Sciatic nerve (tissue), 2 donors: Measurements from ENCODE around the gene CD72. TPM values are rescaled to one million over a fixed set of nuclear protein-coding genes. Genes with fewer than 3 reads are reported as not detected.

Source experiments
- ATAC-seq: fragments of 200-7000 bp; cut with Tn5 transposase; one replicate; pipeline ENCODE4 v1.9.1; 2020; ENCODE audit warnings: mild to moderate bottlenecking, moderate library complexity
- DNase-seq: peaks from one replicate; pipeline ENCODE4 v3.0.0-alpha.2; 2020; ENCODE audit warnings: low spot score
- intact Hi-C: fragments of 100-400 bp; cut with DNase I; formaldehyde crosslinking; loops from one replicate; pipeline ENCODE4 v1.14.2; 2022
- total RNA-seq: library from RNA; stranded (reverse); fragmentation: NEBNext Ultra II Directional; extraction: Animal tissue kit (Norgen Biotek cat#: 25700); gene quantifications from one replicate; pipeline ENCODE4 v1.2.1, GENCODE V29; 2021
- donor health status: DM: no; HTN: no; CAD: no.
- donor health status: DM: no; HTN: no; CAD: no.

The CD72 gene, protein sequence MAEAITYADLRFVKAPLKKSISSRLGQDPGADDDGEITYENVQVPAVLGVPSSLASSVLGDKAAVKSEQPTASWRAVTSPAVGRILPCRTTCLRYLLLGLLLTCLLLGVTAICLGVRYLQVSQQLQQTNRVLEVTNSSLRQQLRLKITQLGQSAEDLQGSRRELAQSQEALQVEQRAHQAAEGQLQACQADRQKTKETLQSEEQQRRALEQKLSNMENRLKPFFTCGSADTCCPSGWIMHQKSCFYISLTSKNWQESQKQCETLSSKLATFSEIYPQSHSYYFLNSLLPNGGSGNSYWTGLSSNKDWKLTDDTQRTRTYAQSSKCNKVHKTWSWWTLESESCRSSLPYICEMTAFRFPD
- total RNA-seq = 5.5 TPM

DNA sequence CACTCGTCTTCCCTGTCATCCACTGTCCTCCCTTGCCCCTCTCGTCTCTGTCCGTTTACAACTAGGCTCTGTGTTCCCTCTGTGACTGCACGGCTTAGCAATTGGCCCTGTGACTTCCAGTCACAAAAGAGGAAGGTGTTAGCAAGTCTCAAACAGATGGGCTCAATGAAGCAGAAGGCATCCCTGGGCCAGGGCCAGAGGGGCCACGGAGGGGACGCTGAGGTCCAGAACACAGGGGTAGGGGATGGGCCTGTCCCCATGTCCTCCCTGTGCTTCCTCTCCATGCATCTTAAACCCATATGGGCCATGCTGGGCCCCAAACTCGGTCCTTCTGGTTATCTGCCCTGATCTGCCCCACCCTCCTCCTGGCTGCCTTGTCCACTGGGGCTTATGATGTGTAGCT, at the start of gene CD72:
CD72 (minus strand) TSS at position 89 of the 403 bp plus-strand sequence. CDS start 110 bp downstream, outside the sequence.
- intact Hi-C loops = no loop called here
- ATAC-seq (peak; percentile 57), DNase-seq (no peak)

- intact Hi-C loops = no loop called here
- no peak for DNase-seq
- ATAC-seq = no peak
These were observed 49.7 kb upstream of the CD72 start for GRCh38 chr9:35667939-35668338.

- ATAC-seq = no peak
- intact Hi-C loops = no loop called here
These were observed 48.3 kb upstream of the CD72 start for GRCh38 chr9:35666549-35666948.

GRCh38 chr9:35666045-35666444, 47.8 kb upstream of the CD72 start:
- intact Hi-C loops = no loop called here
- no peak for DNase-seq
- no peak for ATAC-seq

More at GRCh38 chr9:35666549-35666948, 48.3 kb upstream of the CD72 start:
- no peak for DNase-seq

GRCh38 chr9:35665471-35665818, 47.2 kb upstream of the CD72 start:
- no peak for DNase-seq
- ATAC-seq = no peak
- intact Hi-C loops = no loop called here

GRCh38 chr9:35664531-35665470, 46.6 kb upstream of the CD72 start, which contains the start of gene ARHGEF39:
TSS of gene ARHGEF39 (minus strand) at chr9:35665195. CDS start at chr9:35665169, 26 bp downstream.
- DNase-seq (peak; percentile 86), ATAC-seq (peak; percentile 85)
- intact Hi-C loops = no loop called here

DNA sequence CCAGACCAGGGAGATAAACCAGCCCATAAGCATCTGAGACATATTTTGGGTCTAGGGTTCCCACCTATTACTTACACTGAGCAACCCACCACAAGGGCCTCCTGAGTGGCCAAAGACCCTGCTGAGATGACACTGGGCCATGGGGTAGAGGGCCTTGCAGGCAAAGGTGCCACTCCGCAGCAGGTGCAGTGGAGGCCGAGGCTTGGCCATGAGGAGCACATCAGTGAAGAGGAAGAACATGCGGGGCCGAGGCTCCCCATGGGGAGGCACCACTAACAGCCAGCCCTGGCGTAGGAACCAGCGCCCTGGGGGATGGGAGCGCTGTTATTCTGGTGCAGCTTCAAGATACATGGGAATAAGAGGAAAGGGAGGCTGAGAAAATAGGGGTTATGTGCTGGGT, 44.2 kb upstream of the CD72 start:
- intact Hi-C loops = no loop called here
- ATAC-seq = no peak
- no peak for DNase-seq

DNA sequence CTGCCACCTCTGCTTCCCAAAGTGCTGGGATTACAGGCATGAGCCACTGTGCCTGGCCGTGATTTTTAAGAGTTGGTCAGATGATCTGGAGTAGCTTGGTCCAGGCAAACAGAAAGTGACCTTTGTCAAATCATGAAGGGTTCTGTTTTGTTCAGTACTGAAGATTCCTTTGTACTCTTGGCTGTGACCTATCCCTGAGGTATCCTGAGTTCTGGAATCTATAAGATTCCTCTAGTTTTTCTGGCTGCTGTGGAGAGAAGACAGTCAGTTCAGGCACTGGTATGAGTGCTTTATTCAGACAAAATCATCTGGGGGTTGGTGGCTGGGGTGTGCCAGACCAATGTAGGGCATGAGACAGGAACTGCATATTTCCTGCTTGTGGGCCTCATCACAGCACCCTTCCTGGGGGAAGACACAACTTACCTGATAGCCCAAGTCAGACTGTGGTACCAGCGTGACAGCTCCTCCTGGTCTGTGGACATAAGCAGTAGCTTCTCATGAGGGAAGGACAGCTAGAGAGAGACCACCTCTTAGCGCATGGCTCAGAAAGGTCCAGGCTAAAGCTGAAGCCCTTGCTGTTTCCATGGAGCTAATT, 43.6 kb upstream of the CD72 start:
- intact Hi-C loops = no loop called here
- ATAC-seq = no peak
- DNase-seq = no peak

- DNase-seq = no peak
These were observed 42.8 kb upstream of the CD72 start for GRCh38 chr9:35660966-35661415.

DNA sequence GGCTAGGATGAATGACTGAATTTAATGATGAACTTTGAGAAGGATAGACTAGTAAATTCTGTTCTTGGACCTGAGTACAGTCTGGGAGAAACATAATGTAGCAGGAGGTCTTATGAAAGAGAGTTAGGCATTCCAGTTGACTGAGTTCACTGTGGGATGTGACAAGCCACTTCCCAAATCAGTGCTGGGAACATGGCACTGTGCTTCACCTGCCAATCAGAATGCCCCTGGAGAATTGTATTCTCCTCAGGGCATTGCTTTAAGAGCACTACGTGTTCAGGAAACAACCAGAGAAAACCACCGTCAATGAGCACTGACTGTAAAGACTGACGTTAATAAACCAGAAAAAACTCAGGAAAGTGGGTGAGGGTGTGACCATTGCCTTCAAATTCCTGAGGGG, 41.1 kb upstream of the CD72 start:
- DNase-seq = no peak
- intact Hi-C loops = no loop called here
- no peak for ATAC-seq

More at GRCh38 chr9:35660966-35661415, 42.8 kb upstream of the CD72 start:
- intact Hi-C loops = no loop called here
- ATAC-seq = no peak

DNA sequence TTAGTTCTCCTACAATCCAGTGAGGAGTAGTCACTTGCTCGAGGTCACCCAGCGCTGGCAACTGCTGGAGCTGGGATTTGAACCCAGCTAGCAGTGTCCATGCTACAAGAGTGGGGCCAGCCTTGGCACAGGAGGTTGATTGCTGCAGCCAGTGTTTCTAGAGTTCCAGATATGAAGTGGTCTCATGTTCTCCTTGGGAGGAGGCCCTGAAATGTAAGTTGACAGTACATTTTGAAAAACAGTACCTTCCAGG, 40.7 kb upstream of the CD72 start:
- no peak for ATAC-seq
- DNase-seq = peak; percentile 75
- intact Hi-C loops = no loop called here

DNA sequence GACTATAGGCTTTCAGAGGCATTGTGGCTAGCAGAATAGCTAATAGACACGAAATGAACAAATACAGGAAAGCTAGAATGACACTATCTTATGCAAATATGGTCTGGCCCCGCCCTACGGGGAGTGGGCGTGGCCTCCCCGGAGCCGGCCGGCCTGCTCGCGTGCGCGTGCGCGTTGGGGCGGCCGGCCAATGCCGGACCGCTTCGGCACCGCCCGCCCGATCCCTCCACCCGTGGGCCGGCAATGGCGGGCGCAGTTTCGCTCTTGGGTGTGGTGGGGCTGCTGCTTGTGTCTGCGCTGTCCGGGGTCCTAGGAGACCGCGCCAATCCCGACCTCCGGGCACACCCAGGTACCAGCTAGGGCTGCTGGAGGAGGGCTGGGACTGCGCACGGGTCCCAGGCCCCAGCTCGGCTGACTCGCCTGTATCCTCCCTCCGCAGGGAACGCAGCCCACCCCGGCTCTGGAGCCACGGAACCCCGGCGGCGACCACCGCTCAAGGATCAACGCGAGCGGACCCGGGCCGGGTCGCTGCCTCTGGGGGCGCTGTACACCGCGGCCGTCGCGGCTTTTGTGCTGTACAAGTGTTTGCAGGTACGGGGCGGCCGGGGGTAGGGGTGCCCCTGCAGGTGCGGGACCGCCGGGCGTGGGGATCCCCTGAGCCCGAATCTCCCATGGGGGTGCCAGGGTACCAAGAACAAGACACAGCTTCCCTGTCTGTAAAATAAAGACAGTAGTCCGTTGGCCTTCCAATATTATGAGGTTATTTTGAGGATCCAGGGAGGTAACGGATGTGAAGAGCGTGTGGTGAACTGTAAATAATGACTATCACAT, 40.1 kb upstream of the CD72 start, which contains the start of gene CCDC107:
CCDC107 (plus strand) TSS at position 156 of the 831 bp plus-strand sequence; CDS start at position 244, 88 bp downstream.
- intact Hi-C loops = no loop called here
- DNase-seq = peak; percentile 91
- peak; percentile 86 for ATAC-seq

DNA sequence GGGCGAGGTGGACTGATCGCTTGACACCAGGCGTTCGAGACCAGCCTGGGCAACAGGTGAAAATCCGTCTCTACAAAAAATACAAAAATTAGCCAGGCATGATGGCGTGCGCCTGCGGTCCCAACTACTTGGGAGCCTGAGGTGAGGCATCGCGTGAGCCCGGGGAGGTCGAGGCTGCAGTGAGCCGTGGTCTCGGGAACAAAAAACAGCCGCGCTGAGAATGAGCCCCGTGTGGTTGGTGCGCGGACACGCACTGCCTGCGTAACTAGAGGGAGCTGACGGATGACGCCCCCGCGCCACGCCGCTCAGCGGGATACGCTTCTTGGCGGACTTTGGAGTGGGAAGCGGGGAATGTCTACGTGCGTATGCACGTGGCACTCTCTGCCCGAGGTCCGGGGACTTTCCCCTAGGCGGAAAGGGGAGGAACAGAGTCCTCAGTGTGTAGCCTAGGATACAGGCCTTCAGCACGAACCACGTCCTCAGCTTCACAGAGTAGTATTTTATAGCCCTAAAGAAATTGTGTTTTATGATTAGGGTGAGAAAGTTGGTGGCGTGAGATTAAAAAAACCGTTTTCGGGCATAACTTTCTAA, 39.4 kb upstream of the CD72 start, which contains the start of gene RMRP:
RMRP (minus strand) TSS at position 474 of the 591 bp plus-strand sequence.
- intact Hi-C loops = no loop called here
- peak; percentile 98 for DNase-seq
- ATAC-seq = peak; percentile 98

GRCh38 chr9:35656831-35657545, 38.8 kb upstream of the CD72 start:
- DNase-seq = no peak
- intact Hi-C loops = no loop called here
- peak; percentile 45 for ATAC-seq

DNA sequence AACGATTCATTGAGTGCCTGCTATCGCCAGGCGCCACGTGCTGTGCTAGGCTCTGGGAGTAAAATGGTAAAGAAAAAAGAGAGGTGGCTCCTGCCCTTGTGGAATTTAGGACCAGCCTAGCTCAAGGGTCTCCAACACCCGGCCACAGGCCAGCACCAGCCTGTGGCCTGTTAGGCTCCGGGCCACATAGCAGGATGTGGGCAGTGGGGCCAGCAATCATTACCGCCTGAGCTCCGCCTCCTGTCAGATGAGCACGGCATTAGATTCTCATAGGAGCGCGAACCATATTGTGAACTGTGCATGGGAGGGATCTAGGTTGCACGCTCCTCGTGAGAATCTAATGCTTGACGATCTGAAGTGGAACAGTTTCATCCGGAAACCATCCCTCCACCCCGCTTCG, 38.1 kb upstream of the CD72 start:
- ATAC-seq (no peak), DNase-seq (no peak)
- intact Hi-C loops = no loop called here

DNA sequence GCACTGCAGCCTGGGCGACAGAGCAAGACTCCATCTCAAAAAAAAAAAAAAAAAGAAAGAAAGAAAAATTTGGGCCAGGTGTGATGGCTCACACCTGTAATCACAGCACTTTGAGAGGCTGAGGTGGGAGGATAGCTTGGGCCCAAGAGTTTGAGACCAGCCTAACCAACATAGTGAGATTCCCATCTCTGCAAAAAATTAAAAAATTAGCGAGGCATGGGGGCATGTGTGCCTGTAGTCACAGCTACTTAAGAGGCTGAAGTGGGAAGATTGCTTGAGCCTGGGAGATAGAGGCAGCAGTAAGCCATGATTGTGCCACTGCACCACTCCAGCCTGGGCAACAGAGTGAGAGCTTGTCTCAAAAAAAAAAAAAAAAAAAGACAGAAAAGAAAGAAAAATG, 35.4 kb upstream of the CD72 start:
- intact Hi-C loops = no loop called here
- DNase-seq (peak; percentile 12), ATAC-seq (no peak)

GRCh38 chr9:35652829-35653209, 34.6 kb upstream of the CD72 start:
- ATAC-seq (no peak), DNase-seq (peak; percentile 38)
- intact Hi-C loops = no loop called here
